Measurements from ENCODE around the gene LPIN3.

Gene LPIN3

DNA sequence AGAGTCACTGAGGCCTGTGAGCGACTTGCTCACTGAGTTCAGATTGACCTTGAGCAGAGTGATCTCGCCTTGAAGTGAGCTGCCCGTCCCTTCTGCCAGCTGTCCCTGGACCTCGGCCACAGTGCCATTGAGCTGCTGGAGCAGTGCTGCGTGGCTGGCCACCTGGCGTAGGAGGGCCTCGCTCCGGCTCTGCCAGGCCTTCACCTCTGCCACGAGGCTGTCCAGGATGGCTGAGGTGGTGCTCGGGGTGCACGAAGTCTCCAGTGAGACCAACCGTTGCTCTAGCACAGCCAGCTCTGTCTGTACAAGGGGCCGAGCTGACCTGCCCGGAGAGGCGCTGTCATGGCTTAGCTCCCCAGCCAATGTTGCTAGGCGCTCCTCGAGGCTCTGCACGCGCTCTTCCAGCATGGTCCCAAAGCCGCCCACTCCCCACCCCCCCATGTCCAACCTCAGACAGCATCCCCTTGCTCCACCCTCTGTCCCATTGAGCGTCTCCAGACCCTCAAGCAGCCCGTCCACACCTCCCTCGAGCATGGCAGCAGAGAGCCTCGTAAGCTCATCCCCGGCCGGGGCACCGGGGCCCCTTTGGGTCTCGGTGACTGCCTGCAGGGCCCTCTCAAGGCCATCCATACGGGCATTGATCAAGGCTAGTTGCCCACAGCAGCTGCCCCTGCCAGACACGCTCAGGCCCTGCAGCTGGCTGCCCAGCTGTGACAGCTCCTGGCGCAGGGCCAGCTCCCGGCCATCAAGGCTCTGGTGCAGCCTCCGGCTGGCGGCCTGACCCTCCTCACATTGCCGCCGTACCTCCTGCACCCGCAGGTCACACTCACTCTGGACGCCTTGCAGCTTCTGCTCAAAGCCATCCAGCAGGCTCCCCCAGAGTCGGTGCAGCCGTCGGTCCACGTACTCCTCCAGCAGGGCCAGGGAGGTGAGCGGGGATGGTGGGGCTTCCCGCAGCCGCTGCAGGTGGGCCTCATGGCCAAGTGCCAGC is 21.4 kb downstream of the LPIN3 start:
- no peak for FAIRE-seq
- DNase-seq (ENCODE audit: insufficient read length, low spot score) = no peak
- no peak for TF ChIP-seq POLR2A (IDR thresholded peaks at IDR 0.05; ENCODE audit: low read depth, low read length)

DNA sequence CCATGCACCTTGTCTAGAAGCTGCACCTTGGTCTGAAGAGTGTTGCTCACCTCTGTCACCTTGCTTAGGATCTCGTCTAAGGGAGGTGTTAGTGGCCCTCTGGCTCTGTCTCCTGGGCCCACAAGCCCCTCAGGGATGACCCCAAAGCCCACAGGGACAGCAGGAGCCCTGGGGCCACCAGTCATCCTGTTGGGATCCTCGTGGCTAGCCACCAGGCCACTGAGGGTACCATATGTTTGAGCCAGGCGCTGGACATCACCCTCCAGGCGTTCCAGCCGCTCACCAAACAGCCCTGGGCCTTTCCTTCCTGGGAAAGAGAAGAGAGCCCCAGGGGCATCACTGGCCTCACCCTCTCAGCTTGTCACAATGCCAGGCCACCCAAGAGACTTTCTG is 22.1 kb downstream of the LPIN3 start:
- no peak for FAIRE-seq

DNA sequence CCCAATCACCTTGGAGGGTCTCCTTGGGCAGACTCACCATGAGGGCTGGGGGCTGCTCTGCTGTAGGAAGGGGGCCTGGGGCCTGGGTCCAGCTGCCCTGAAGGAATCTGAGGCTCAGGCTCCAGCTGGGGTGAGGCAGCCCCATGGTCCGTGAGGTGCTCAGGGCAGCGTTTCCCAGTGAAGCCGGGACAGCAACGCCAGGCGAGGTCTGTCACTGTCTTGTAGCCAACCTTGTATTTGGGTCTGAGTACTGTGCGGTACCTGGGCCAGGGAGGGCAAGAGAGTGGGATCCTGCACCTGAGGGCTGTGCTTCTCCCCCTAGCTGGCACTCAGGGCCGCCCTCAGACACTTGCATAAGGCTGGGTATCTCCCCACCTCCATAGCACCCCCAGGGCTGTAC is 23.0 kb downstream of the LPIN3 start:
- DNase-seq (ENCODE audit: insufficient read length, low spot score) = no peak

More for the DNA sequence above, 22.1 kb downstream of the LPIN3 start:
- TF ChIP-seq POLR2A (IDR thresholded peaks at IDR 0.05; ENCODE audit: low read depth, low read length) = no peak
- DNase-seq (ENCODE audit: insufficient read length, low spot score) = no peak

DNA sequence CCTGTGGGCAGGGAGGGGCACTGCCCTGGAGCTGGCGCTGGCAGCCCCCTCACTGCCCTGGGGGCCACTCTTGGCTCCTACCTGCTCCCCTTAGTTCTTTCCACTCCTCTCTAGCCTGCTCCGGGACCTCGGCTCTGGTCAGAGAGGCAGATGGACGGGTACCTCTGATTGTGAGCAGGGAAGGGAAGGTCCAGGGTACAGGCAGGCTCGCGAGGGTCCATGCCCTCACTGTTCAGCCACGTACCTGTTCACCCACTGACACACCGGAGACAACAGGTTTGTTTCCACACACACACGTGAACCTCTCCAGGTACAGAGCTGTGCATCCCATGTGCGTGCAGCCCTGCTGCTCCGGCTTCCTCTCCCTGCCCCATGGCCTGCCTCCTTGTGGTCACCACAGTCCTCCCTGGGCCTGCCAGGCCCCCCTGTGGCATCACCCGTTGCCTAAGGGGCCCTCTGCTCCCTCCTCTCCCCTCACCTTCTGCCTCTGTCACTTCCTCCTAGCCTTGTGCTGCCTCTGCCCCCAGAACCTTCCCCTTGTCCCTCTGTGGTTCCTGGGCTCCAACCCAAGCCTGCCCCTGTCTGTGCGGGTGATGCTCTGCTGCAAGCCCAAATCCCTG is 23.7 kb downstream of the LPIN3 start:
- FAIRE-seq (no peak), DNase-seq (ENCODE audit: insufficient read length, low spot score) (no peak)
- TF ChIP-seq POLR2A (IDR thresholded peaks at IDR 0.05; ENCODE audit: low read depth, low read length) = no peak

More for the DNA sequence above, 23.0 kb downstream of the LPIN3 start:
- TF ChIP-seq POLR2A (IDR thresholded peaks at IDR 0.05; ENCODE audit: low read depth, low read length) = no peak
- FAIRE-seq = no peak

DNA sequence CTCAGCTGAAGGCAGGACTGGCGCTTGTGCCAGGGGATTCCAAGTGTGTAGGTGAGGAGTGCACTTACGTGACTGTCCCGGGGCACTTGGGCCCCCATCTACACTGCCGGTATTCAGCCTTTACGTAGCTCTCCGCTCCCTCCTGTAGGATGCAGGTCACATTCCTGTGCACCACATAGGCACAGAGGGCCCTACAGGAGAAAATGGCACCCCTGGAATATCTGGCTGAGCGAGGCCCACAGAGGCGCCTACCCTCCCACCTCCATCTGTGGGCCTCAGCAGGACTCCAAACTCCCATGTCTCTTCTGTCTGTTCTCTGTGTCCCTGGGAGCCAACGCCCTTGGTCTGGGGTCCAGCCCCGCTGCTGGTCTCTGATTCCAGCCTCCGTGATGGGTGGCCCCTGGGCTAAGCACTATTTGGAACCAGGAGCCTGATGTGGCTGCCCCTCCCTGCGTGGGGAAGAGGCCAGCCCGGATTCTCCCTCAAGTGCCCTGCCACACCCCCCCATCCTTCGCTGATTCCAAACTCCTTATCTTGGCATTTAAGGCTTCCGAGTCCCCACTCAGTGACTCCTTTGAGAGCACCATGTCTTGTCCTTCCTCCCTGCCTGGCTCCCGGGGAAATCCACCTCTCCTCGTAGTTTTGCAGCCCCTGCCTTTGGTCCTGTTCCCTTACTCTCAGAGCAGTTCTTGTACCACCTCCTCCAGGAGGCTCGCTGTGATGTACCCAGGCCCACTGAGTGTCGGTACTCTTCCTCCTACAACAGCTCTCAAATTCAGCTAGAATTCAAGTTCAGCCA is 24.5 kb downstream of the LPIN3 start:
- DNase-seq (ENCODE audit: insufficient read length, low spot score) (no peak), FAIRE-seq (no peak)
- no peak for TF ChIP-seq POLR2A (IDR thresholded peaks at IDR 0.05; ENCODE audit: low read depth, low read length)

DNA sequence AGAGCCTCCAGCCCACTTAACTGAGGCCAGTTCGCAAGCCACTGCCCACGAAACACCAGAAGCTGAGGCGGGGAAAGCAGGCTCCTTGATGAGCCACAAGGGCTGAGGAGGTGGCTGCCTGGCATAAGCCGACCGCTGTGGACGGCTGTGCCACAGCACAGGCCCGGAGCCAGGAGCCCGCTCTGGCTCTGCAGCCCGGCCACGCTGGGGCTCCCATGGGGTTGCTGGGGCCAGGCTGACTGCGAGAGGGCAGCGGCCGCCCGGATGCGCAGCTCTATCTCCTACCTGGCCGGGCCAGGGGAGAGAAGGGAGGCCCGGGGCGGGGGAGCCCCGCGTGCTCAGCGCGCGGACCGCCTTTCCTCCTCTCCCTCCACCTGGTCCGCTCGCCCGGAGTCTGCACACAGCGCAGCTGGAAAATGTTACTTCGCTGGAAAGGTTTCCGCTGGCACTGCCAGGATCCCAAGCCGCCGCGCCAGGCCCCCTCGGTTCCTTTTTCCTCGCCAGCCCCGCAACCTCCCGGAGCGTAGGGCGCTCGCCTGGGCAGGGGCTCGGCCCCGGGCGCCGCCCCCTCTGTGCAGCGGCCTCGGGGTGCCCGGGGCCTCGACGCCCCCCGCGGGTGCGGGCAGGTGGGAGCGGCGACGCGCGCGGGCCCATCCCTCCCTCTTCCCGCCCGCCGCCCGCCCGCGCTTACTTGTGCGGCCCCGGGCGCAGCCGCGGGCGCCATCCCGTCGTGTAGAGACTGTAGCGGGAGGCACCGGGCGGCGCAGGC is 25.3 kb downstream of the LPIN3 start:
- no peak for DNase-seq (ENCODE audit: insufficient read length, low spot score)
- TF ChIP-seq POLR2A (IDR thresholded peaks at IDR 0.05; ENCODE audit: low read depth, low read length) = no peak
- no peak for FAIRE-seq

DNA sequence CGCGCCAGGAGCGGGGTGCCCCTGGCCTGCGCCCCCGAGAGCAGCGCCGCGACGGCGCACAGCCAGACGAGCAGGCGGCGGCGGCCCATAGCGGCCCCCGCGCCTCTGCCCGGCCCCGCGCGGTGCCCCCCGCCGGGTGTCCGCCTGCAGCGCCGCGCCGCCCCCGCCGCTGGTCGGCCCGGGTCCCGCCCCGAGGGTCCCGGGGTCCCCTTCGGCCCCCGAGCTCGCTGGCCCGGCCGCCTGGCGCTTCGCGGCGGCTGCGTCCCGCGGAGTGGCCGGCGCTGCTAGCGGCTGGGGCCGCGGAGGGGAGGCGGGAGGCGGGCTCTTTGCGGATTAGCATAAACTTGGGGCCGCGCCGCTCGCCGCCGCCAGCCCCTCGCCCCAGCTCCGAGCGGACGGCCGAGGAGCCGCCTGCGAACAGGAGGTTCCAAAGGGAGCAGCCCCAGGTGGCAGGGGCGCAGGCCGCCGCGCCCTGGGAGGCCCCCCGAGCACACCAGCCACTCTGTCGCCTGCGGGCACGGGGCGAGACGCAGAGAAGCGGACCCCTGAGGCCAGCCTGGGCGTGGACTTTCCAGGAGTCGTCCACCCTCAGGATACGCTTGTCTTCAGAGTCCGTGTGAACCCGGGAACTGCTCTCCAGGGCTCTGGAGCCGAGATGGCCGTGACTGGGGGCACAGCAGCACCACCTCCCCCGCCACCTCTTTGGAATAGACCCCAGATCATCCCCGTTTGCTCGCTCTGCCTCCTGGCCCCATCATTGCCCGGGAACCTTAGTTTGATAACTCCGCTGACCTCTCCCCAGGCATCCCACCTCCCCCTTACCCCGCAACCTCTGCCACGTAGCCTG is 26.1 kb downstream of the LPIN3 start, which contains the start of gene EMILIN3:
TSS of gene EMILIN3 (minus strand) at position 273 of the 847 bp plus-strand sequence. CDS start at position 89, 184 bp downstream.
- TF ChIP-seq POLR2A (IDR thresholded peaks at IDR 0.05; ENCODE audit: low read depth, low read length) = no peak
- DNase-seq (ENCODE audit: insufficient read length, low spot score) = no peak
- FAIRE-seq = no peak

DNA sequence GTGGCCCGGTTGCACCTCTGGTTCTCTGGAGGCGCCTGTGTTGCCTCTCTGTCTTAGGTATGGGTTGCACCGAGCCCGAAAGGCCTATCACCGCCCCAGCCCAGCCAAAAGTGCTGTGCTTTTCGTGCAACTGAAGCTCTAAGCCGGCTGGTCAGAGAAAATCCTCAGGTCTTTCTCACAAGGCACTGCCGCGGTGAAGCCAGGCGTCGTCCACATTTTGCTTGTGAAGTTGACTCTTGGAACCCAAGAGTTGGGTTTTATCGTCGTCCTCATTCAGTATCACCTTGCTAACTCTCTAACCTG is 26.7 kb downstream of the LPIN3 start:
- no peak for TF ChIP-seq POLR2A (IDR thresholded peaks at IDR 0.05; ENCODE audit: low read depth, low read length)
- DNase-seq (ENCODE audit: insufficient read length, low spot score) (no peak), FAIRE-seq (no peak)

DNA sequence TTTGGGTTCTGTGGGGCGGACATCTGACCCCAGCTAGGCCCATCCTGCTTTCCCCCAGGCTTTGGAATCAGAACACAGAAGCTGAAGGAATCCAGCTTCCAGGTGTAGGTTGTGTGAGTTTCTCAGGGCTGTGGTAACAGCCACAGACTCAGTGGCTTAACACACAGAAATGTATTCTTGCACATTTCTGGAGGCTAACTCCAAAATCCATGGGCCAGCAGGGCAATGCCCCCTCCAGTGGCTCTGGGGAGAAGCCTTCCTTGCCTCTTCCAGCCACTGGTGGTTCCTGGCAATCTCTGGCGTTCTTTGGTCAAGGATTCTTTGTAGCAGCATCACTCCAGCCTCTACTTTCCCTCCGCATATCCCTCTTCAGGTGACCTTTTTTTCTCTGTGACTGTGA is 27.3 kb downstream of the LPIN3 start:
- TF ChIP-seq POLR2A (IDR thresholded peaks at IDR 0.05; ENCODE audit: low read depth, low read length) = no peak
- no peak for FAIRE-seq
- no peak for DNase-seq (ENCODE audit: insufficient read length, low spot score)

DNA sequence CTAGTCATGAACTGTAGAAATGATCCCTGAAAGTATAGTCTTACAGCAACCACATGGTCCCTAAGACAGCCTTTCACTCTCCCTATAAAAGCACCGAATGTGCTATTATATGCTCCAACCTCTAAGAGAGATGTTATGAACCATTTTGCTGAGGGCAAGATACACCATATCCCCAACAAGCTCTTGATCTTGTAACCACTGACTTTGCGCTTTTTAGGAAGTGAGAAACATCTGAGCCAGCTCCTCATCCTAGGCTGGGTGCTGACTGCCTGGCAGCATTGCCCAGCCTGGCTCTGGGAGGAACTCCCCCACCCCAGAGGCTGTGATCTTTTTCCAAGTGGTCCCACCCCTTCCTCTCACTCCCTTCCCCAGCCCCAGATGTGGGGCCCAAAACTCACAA is 29.1 kb downstream of the LPIN3 start:
- no peak for TF ChIP-seq POLR2A (IDR thresholded peaks at IDR 0.05; ENCODE audit: low read depth, low read length)
- no peak for FAIRE-seq

DNA sequence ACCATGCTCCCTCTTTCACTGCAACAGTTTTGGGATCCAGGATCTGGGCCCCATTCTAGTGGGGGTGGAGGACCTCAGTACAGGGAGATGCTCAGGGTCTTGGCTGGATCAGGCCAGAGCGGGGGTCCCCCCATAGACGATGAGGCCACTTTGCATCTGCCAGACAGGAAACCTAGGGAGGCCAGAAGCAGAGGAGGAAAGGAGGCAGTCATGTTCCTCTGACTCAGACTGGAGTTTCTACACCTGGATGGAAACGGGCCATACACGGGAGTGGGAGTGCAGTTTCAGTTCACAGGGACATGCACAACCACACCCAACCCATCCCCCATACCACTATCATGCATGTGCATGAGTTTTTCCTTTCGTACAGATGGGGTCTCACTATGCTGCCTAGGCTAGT is 29.6 kb downstream of the LPIN3 start:
- FAIRE-seq (no peak), DNase-seq (ENCODE audit: insufficient read length, low spot score) (no peak)
- no peak for TF ChIP-seq POLR2A (IDR thresholded peaks at IDR 0.05; ENCODE audit: low read depth, low read length)

More for the DNA sequence above, 29.1 kb downstream of the LPIN3 start:
- no peak for DNase-seq (ENCODE audit: insufficient read length, low spot score)

DNA sequence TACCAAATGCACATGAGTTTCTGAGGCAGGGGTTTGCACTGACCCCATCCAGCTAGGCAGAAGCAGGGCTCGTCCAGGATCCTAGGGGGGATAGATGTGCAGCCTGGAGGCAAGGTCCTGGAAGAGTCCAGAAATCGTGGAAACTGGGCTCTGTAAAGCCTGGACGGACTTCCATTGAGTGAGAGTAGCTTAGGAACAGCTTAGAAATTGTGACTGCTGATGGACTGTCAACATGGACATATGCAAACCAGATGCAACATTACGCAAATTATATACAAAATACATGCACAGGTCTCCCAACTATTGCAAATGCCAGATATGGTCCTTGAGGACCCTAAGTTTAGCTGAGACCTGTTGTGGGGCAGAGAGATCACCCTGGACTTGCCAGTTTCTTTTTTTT is 30.8 kb downstream of the LPIN3 start:
- DNase-seq (ENCODE audit: insufficient read length, low spot score) (no peak), FAIRE-seq (no peak)
- TF ChIP-seq POLR2A (IDR thresholded peaks at IDR 0.05; ENCODE audit: low read depth, low read length) = no peak
